ENCODE measurements around the gene MAPK1. TPM values are rescaled to one million over a fixed set of nuclear protein-coding genes. Genes with fewer than 3 reads are reported as not detected.
"Not testable (repeated sequence)": the region's sequence is repeated elsewhere in the genome, so short reads cannot be mapped to it uniquely, and the experiment has no call there.

MAPK1 gene
- total RNA-seq, 1 experiment from 2014 or later = 113 TPM

GRCh38 chr22:21759093-21759492 is 108.4 kb downstream of the MAPK1 start:
- DNase-seq (ENCODE audit: low read depth) = no peak

DNA sequence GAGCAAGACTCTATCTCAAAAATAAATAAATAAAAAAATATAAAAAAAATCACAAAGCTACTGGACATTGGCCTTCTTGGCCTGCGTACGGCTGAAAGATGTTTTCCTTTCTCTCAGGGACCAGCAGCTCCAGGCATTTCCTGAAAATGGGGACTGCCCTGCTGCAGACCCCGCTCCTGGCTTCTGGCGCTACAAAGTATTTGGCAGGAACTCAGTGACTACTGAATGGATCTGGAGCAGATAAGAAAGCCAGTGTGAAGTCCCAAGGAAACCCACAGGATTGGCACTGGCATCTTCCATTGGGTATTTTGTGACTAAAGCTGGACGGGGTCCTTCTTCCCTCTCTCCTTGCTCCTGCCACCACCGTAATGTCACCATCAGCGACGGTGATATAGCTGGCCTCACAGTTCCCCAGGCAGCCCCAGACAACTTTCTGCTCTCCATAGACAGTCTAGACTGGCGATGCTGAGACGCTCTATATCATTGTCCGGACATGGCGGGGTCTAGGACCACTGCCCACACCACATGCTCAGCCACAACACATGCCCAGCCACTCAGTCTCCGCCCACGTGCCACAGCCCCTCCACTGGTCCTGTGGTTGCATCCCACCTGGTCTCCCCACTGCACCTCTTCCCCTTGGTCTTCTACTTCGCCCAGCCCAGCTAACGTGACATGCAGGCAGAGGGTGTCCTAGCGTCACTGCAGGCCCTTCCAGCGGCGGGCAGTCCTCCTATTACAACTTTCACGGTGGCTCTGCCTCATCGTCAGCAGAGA is 109.2 kb downstream of the MAPK1 start:
- no peak for DNase-seq (ENCODE audit: low read depth)

GRCh38 chr22:21755851-21756284 is 111.6 kb downstream of the MAPK1 start:
- peak; percentile 82 for DNase-seq (ENCODE audit: low read depth)

DNA sequence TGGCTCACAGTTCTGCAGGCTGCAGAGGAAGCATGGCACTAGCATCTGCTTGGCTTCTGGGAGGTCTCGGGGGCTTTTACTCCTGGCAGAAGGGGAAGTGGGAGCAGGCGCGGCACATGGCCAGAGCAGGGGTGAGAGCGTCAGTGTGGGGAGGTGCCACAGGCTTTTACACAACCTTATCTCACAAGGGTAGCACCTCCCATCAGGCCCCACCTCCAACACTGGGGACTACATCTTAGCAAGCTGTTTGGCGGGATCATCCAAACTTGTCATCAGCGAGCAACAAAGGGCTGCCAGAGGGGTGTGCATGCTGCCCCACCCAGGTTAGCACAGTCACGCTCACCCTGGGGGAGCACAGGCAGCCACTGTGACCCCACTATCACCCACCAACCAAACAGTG is 112.9 kb downstream of the MAPK1 start:
- no peak for DNase-seq (ENCODE audit: low read depth)

DNA sequence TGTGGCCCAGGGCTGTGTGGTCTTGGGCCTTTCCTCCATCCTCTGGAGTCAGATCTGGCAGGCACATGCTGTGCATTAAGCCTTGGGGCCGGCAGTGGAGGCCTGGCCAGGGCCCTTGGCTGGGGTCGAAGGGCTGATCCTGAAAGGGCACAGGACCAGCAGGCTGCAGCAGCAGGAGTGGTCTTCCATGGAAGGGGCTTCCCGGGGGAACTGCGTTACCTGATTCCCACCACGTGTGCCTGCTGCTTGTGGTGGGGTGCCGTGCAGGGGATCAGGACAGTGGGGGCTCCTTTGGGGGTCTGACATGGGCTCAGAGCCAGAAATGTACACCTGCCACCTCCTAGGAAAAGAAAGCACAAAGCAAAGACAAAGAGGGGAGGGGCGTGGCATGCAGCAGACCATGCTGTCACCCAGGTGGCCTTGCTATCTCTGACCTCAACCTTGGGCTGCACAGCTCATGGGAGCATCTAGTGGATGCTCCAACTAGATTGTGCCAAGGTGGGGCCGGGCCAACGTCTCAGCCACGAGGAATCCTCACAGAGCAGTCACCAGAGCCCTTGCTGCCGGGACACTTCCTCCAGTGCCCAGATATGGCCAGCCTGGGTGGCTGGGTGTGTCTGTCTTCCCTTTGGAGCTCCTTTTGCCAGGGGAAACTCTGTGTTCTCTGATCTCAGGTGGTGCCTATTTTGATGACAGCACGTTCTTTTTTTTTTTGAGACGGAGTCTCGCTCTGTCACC is 113.9 kb downstream of the MAPK1 start:
- no peak for DNase-seq (ENCODE audit: low read depth)

- no peak for DNase-seq (ENCODE audit: low read depth)
These were observed 115.2 kb downstream of the MAPK1 start for GRCh38 chr22:21752276-21752675.

GRCh38 chr22:21745948-21746347 is 121.5 kb downstream of the MAPK1 start:
- DNase-seq (ENCODE audit: low read depth) = no peak

DNA sequence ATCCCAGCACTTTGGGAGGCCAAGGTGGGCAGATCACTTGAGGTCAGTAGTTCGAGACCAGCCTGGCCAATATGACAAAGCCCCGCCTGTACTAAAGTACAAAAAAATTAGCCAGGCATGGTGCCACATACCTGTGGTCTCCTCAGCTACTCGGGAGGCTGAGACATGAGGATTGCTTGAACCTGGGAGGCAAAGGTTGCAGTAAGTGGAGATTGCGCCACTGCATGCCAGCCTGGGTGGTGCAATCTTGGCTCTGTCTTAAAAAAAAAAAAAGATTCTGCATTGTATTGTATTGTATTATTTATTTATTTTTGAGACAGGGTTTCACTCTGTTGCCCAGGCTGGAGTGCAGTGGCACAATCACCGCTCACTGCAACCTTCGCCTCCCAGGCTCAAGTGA is 122.5 kb downstream of the MAPK1 start:
- DNase-seq (ENCODE audit: low read depth) = not testable (repeated sequence)

GRCh38 chr22:21741790-21742189 is 125.7 kb downstream of the MAPK1 start:
- DNase-seq (ENCODE audit: low read depth) = no peak

GRCh38 chr22:21741059-21741458 is 126.4 kb downstream of the MAPK1 start:
- no peak for DNase-seq (ENCODE audit: low read depth)

DNA sequence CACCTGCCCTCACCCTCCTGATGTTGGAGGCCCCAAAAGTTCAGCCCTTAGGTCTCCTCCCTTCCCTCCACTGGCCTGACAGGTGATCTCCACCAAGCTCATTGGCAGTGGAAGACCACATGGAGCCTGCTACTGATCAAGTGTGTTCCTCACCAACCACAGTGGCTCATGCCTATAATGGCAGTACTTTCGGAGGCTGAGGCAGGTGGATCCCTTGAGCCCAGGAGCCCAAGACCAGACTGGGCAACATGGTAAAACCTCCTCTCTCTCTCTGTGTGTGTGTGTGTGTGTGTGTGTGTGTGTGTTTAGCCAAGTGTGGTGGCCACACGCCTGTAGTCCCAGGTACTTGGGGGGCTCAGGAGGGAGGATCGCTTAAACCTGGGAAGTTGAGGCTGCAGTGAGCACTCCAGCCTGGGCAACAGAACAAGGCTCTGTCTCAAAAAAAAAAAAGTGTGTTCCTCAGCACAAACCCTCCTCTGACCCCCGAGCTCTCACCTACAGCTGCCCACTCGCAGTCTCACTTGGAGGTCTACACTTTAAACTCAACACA is 127.5 kb downstream of the MAPK1 start:
- DNase-seq (ENCODE audit: low read depth) = no peak

DNA sequence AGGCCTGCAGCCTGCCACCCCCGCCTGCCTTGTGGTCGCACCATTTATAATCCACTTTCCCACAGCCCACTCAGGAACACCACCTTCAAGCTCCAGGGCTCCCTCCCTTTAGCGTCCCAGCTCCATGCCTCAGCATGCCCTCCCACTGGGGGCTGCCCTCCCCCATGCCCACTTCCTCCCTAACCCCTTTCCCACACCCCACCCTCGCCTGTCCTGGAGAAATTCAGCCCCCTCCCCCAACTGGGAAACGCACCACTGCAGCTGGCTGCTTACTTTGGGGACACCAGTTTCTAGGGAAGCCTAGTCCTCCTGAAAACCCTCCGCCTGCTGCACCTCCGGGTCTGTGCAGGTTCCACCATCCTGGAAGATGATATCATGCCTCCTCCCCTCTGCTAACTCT is 128.5 kb downstream of the MAPK1 start:
- no peak for DNase-seq (ENCODE audit: low read depth)

- DNase-seq (ENCODE audit: low read depth) = no peak
These were observed 129.4 kb downstream of the MAPK1 start for GRCh38 chr22:21738081-21738480.

DNA sequence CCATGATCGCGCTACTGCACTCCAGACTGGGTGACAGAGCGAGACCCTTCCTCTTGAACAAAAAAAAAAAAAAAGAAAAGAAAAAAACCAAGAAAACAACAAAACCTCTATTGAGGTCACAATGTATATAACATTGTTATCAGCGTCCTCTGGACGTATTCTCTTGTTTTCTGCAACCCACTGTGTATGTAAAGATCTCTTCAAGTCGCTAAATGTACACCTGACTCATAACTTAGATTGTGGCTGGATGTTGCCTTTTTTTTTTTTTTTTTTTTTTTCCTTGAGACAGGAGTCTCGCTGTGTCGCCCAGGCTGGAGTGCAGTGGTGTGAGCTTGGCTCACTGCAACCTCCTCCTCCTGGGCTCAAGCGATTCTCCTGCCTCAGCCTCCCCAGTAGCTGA is 130.5 kb downstream of the MAPK1 start:
- no peak for DNase-seq (ENCODE audit: low read depth)

DNA sequence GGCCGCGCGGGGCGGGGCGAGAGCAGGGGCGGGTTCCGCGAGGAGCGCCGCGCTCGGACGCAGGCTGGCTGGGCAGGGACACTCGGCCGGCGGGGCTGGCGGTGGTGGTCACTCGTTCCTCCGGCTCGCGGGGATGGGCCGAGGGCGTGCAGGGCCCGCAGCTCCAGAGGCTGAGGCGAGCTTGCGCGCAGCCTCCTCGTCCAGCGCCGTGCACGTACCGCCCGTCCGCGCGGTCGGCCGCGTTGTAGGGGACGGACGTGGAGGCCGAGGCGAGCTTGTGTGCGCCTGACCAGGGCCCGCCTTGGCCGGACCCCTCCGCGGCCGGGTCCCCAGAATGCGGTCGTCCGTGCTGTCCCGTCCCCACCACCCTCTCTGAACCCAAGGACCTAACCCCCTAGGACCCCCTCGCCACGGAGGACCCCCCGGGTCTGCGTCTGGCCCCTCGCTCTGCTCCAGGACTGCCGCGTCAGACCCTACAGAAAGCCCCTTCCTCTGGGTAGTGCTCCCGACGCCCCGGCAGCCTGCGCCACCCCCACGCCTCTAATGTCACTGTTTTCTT is 131.3 kb downstream of the MAPK1 start:
- no peak for DNase-seq (ENCODE audit: low read depth)

DNA sequence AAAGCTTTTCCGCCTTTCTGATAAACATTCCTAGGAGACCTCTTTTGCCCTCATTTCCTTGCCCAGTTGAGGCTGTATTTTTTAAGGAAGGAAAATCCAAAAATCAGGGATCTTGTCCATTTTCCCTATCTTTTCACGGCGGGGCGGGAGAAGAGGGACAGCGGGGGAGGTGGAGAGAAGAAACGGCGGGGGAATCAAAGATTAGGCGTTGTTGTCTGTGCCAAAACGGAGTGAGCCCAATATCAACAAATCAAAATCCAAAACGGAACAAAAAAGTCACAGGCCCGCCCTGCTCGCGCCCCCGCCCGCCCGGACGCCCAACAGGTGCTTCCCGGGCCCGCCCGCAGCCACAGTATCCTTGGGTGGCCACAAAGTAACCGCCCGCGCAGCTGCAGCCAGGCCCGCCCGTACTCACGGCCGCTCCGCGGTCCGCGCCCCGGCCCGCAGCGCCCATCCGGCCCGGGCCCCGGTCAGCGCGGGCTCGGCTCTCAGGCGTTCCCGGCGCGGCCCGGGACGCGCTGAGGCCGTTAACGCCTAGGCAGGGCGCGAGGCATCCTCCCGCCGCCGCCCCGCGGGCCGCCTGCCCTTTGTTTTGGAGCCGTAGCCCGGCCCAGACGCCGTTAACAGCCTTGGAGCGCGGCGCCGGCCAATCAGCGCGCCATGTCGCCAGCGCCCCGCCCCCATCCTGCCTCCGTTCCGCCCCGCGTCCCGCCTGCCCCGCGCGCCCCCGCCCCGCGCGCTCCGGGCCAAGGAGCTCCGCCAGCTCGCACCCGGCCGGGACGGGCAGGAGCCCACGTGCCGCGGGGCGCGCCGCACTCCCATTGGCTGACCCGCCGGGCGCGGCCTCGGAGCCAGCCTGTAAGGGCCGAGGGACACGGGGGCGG is 132.0 kb downstream of the MAPK1 start, which contains the start of gene YPEL1:
Gene YPEL1, minus strand, starts transcription at position 595 of the 884 bp plus-strand sequence. CDS start 25,050 bp downstream, outside the sequence.
- DNase-seq (ENCODE audit: low read depth) = peak; percentile 75

GRCh38 chr22:21734540-21735199 is 132.8 kb downstream of the MAPK1 start:
- no peak for DNase-seq (ENCODE audit: low read depth)

DNA sequence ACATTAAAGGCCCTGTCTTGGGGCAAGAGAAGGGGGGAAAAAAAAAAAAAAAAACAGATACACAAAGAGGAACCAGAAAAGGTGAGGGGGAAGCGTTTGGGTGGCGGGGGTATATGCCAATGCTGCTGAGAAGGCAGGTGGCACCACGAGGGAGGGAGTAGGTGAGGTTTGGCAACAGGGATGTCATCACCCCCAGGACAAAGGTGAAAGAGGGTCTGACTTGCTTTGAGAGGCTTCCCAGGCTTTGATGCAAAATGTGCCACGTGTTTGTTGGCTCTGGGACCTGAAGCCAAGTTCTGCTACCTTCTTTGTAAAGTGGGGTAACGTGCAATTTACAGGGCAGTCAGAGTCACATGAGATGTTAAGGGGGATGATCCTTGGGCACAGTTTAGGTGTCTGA is 135.9 kb downstream of the MAPK1 start:
- DNase-seq (ENCODE audit: low read depth) = no peak

- no peak for DNase-seq (ENCODE audit: low read depth)
These were observed 136.7 kb downstream of the MAPK1 start for GRCh38 chr22:21730535-21731308.

GRCh38 chr22:21729184-21729583 is 138.3 kb downstream of the MAPK1 start:
- DNase-seq (ENCODE audit: low read depth) = not testable (repeated sequence)
